IMR-90 (cell line): ENCODE results near the gene CACNA2D1.

Source experiments
- MAZ ChIP-seq: IDR thresholded peaks from 2 replicates; pipeline ENCODE4 v1.6.1; 2012; ENCODE audit warnings: low read depth, mild to moderate bottlenecking, low read length, improper control_type of control experiment, moderate library complexity, borderline replicate concordance
- RAD21 ChIP-seq: IDR thresholded peaks from 2 replicates; pipeline ENCODE4 v1.6.1; 2012; ENCODE audit warnings: low read length, improper control_type of control experiment
- TF ChIP-seq, protein P1 (sequence below): conservative IDR thresholded peaks from 2 replicates; pipeline ENCODE4 v1.5.1; 2012; ENCODE audit warnings: mild to moderate bottlenecking, low read depth, low read length, improper control_type of control experiment

DNA sequence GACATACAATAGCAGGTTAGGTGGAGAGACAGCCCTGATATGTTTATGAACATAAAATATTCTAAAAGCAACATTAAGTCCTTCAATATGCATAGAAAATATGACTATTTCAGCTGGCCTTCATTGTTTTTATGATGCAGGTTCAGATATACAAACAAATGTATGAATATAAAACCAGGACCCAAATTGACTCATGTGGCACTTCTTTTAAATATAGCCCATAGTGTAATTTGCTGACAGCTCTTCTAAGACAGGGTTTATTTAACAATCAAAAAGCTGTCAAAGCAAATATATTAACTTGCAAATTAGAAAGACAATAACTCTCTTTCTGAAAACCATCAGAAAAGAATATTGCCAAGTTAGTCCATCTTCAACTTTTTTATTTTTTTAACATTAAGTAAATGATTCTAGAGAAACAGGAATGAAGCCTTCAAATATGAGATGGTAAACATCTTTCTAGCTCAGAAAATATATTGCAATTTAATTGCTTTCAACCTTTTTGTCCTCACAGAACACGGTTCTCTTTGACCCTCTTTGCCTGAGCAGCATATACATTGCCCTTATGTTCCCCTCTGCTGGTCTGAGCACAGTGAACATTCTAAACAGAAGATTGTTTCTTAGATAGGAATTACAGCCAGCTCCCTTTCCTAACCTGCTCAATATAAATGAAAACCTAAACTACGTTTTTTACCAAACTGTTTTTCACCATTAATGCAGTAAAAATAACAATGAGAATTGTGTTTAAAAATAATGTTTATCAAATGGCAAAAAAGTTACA lies 82.8 kb downstream of the CACNA2D1 start:
- TF ChIP-seq, protein P1, sequence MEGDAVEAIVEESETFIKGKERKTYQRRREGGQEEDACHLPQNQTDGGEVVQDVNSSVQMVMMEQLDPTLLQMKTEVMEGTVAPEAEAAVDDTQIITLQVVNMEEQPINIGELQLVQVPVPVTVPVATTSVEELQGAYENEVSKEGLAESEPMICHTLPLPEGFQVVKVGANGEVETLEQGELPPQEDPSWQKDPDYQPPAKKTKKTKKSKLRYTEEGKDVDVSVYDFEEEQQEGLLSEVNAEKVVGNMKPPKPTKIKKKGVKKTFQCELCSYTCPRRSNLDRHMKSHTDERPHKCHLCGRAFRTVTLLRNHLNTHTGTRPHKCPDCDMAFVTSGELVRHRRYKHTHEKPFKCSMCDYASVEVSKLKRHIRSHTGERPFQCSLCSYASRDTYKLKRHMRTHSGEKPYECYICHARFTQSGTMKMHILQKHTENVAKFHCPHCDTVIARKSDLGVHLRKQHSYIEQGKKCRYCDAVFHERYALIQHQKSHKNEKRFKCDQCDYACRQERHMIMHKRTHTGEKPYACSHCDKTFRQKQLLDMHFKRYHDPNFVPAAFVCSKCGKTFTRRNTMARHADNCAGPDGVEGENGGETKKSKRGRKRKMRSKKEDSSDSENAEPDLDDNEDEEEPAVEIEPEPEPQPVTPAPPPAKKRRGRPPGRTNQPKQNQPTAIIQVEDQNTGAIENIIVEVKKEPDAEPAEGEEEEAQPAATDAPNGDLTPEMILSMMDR = no peak
- TF ChIP-seq RAD21 (no peak), MAZ (no peak)
